Osteoblast (primary cell): ENCODE measurements around the gene STK38. TPM values are rescaled to one million over a fixed set of nuclear protein-coding genes. Genes with fewer than 3 reads are reported as not detected.
A peak's percentile ranks its signal among the peaks of the same experiment; 100 is the strongest.
"Not testable (repeated sequence)": the region's sequence is repeated elsewhere in the genome, so short reads cannot be mapped to it uniquely, and the experiment has no call there.

Experiments
- DNase-seq: peaks from one replicate; pipeline ENCODE4 v3.0.0; 2011; ENCODE audit warnings: low spot score, mixed read lengths; ENCODE audit not compliant: insufficient read length; ENCODE audit errors: missing footprints
- H2AFZ ChIP-seq: 2 replicates; pipeline ENCODE4 v1.6.0; 2011; ENCODE audit warnings: mild to moderate bottlenecking, low read length
- H3K27ac ChIP-seq: 2 replicates; pipeline ENCODE4 v1.5.1; 2011; ENCODE audit warnings: mild to moderate bottlenecking, low read depth, low read length, moderate library complexity
- H3K27me3 ChIP-seq: 2 replicates; pipeline ENCODE4 v1.6.0; 2012; ENCODE audit warnings: mild to moderate bottlenecking, control low read depth, inconsistent platforms, low read length, moderate library complexity; ENCODE audit not compliant: insufficient read depth
- H3K36me3 ChIP-seq: 2 replicates; pipeline ENCODE4 v1.5.1; 2011; ENCODE audit warnings: mild to moderate bottlenecking, low read length, control low read depth, moderate library complexity; ENCODE audit not compliant: insufficient read depth
- H3K4me1 ChIP-seq: 2 replicates; pipeline ENCODE4 v1.5.1; 2011; ENCODE audit warnings: mild to moderate bottlenecking, low read length, control low read depth, moderate library complexity; ENCODE audit not compliant: insufficient read depth
- H3K4me2 ChIP-seq: 2 replicates; pipeline ENCODE4 v1.6.0; 2011; ENCODE audit warnings: mild to moderate bottlenecking, low read length; ENCODE audit not compliant: insufficient read depth
- H3K4me3 ChIP-seq: fragments of 200-600 bp; sonication (generic); 3 replicates; pipeline ENCODE4 v1.5.1; 2012; ENCODE audit warnings: mild to moderate bottlenecking, low read length, inconsistent platforms; ENCODE audit not compliant: insufficient read depth
- H3K79me2 ChIP-seq: 2 replicates; pipeline ENCODE4 v1.6.0; 2012; ENCODE audit warnings: mild to moderate bottlenecking, low read length, control low read depth, inconsistent platforms; ENCODE audit not compliant: insufficient read depth
- H3K9me3 ChIP-seq: 2 replicates; pipeline ENCODE4 v1.5.1; 2011; ENCODE audit warnings: low read depth, low read length, control low read depth
- H4K20me1 ChIP-seq: 2 replicates; pipeline ENCODE4 v1.6.0; 2012; ENCODE audit warnings: mild to moderate bottlenecking, low read length, control low read depth; ENCODE audit not compliant: insufficient read depth
- CTCF ChIP-seq: IDR thresholded peaks from 2 replicates; pipeline ENCODE4 v1.5.1; 2011; ENCODE audit warnings: mild to moderate bottlenecking, low read depth, low read length, moderate library complexity; ENCODE audit errors: extremely low read depth
- total RNA-seq: library from RNA; depleted of rRNA; stranded (reverse); fragments of >200 nt; gene quantifications from 2 replicates; pipeline ENCODE4 v1.2.3, GENCODE V29; 2012

Gene STK38
- total RNA-seq, 1 donor, result 48.1 TPM

DNA sequence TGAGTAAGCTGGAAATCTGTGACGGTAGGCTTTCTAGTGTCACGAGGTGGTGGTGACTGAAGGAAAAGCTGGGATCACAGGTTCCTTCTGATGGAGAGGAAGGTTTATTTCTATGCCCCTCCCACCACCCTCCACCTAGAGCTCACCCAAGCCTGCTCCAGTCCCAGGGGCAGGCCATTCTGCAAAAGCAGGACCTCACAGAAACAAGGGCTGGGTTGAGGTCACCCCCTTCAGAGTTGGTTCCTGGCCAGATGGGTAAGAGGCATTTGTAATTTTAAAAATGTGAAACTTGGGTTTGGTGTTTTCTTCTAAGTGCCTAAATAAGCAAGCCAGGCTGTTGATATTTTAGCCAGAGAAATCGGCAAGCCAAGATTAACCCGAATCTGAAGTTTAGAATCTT is 57.9 kb downstream of the STK38 start:
- H3K9me3 ChIP-seq, result no peaks in the 10 kb centered on the region
- no peaks in the 10 kb centered on the region for H3K79me2 ChIP-seq
- no peak overlapping the region for H2AFZ ChIP-seq
- H3K4me2 ChIP-seq, result no peak overlapping the region
- H3K4me3 ChIP-seq, result no peak overlapping the region
- peak; percentile 4 for DNase-seq
- peaks cover 15% of the 10 kb centered on the region for H3K4me1 ChIP-seq
- TF ChIP-seq CTCF, result no peak
- H3K27ac ChIP-seq, result no peak overlapping the region
- H3K36me3 ChIP-seq, result peaks cover 60% of the 10 kb centered on the region
- peaks cover 18% of the 10 kb centered on the region for H4K20me1 ChIP-seq
- no peaks in the 10 kb centered on the region for H3K27me3 ChIP-seq

DNA sequence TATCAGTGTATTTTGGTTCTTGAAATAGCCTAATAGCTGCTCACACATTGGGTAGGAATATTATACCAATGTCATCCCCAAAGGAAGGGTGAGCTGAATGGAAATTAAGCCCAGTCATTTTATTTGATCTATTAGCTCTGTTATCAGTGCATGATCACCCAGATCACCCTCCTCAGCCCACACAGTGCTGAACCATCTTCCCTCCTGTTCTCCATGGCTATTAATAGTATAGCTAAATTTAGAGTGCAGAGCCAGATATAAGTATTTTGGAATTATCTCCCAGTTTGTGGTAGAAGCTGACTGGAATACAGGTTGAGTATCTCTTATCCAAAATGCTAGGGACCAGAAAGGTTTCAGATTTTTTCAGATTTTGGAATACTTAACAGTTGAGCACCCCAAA is 59.1 kb downstream of the STK38 start:
- Histone ChIP-seq H3K4me2 (no peak overlapping the region), H3K4me3 (no peak overlapping the region), H3K27me3 (no peaks in the 10 kb centered on the region), H3K36me3 (peaks cover 70% of the 10 kb centered on the region), H3K4me1 (peaks cover 12% of the 10 kb centered on the region), H4K20me1 (peaks cover 18% of the 10 kb centered on the region), H3K27ac (no peak overlapping the region), H3K79me2 (no peaks in the 10 kb centered on the region), H3K9me3 (no peaks in the 10 kb centered on the region), H2AFZ (no peak overlapping the region)
- no peak for DNase-seq
- no peak for TF ChIP-seq CTCF

GRCh38 chr6:36487698-36488097 is 59.6 kb downstream of the STK38 start:
- H3K4me2 ChIP-seq, result no peak overlapping the region
- peaks cover 11% of the 10 kb centered on the region for H3K4me1 ChIP-seq
- H3K79me2 ChIP-seq, result no peaks in the 10 kb centered on the region
- no peaks in the 10 kb centered on the region for H3K9me3 ChIP-seq
- DNase-seq, result no peak
- no peak overlapping the region for H3K4me3 ChIP-seq
- H2AFZ ChIP-seq, result no peak overlapping the region
- no peak overlapping the region for H3K27ac ChIP-seq
- H3K27me3 ChIP-seq, result no peaks in the 10 kb centered on the region
- H4K20me1 ChIP-seq, result peaks cover 17% of the 10 kb centered on the region
- no peak for TF ChIP-seq CTCF
- peaks cover 70% of the 10 kb centered on the region for H3K36me3 ChIP-seq

DNA sequence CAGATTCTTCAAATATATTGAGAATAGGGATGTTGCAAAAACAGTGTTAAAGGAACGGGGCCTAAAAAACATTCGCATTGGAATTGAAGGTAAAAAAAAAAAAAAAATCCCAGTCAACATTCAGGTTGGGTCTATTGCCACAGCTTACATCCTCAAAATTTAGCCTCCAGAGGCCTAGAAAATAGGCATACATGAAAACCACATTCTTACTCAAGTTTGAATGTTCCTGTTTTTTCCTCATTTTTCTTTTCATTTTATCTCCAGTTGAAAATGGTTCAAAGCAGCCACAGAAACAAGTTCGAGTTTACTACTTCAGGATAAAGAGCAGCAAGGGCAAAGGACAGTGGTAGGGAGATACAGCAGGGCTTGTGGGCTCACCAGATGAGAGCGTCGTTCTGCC is 62.5 kb downstream of the STK38 start:
- peaks cover 89% of the 10 kb centered on the region for H3K36me3 ChIP-seq

DNA sequence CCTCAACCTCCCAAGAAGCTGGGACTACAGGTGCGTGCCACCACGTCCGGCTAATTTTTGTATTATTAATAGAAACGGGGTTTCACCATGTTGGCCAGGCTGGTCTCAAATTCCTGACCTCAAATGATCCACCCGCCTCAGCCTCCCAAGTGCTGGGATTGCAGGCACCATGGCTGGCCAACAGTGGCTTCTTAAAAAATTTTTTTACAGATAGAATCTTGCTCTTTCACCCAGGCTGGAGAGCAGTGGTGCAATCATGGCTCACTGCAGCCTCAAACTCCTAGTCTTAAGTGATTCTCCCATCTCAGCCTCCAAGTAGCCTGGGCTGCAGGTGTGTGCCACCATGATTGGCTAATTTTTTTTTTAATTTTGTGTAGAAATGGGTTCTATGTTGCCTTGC is 64.0 kb downstream of the STK38 start:
- H3K4me2 ChIP-seq, H3K27me3 ChIP-seq, H4K20me1 ChIP-seq, DNase-seq, H3K27ac ChIP-seq, H3K4me3 ChIP-seq, H3K9me3 ChIP-seq, H2AFZ ChIP-seq: not testable (repeated sequence)
- Histone ChIP-seq H3K79me2 (peaks cover 16% of the 10 kb centered on the region), H3K36me3 (peaks cover 89% of the 10 kb centered on the region), H3K4me1 (peaks cover 11% of the 10 kb centered on the region)

More for the DNA sequence above, 62.5 kb downstream of the STK38 start:
- no peak overlapping the region for H3K4me3 ChIP-seq
- no peak overlapping the region for H3K4me2 ChIP-seq
- H3K4me1 ChIP-seq, result peaks cover 11% of the 10 kb centered on the region
- TF ChIP-seq CTCF, result no peak
- no peak overlapping the region for H2AFZ ChIP-seq
- H3K9me3 ChIP-seq, result no peaks in the 10 kb centered on the region
- H3K27me3 ChIP-seq, result no peaks in the 10 kb centered on the region
- peaks cover 6% of the 10 kb centered on the region for H3K79me2 ChIP-seq
- H4K20me1 ChIP-seq, result peaks cover 5% of the 10 kb centered on the region
- DNase-seq, result no peak
- no peak overlapping the region for H3K27ac ChIP-seq
